Hematopoietic multipotent progenitor cell treated with erythropoietin and hydrocortisone succinate and interleukin-3 and kit ligand, for 15 days (in vitro differentiated cells): ENCODE data around the gene LTBP1.
"Not testable (repeated sequence)": the region's sequence is repeated elsewhere in the genome, so short reads cannot be mapped to it uniquely, and the experiment has no call there.

ENCODE experiments used
- DNase-seq: peaks from one replicate; pipeline ENCODE4 v3.0.0-alpha.2; 2015; ENCODE audit warnings: low spot score

Gene LTBP1

DNA sequence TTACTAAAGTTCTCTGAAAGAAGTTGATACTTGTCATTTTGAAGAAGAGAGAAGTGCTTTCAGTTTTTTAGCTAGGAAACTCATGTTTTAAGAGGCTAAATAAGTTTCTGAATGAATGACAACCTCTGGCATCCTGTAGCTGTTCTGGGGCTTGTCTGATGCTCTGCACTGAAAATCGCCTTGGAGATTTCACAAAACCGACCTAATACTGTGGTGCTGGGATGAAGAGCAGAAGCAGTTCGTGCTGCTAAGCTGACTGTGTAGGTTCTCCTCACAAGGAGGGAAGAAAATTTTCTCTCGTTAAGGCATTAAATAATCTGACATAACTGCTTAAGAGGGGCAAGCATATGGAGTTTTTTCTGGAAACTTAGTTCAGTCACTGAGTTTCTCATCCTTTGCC lies 193.2 kb downstream of the LTBP1 start:
- DNase-seq, result no peak

DNA sequence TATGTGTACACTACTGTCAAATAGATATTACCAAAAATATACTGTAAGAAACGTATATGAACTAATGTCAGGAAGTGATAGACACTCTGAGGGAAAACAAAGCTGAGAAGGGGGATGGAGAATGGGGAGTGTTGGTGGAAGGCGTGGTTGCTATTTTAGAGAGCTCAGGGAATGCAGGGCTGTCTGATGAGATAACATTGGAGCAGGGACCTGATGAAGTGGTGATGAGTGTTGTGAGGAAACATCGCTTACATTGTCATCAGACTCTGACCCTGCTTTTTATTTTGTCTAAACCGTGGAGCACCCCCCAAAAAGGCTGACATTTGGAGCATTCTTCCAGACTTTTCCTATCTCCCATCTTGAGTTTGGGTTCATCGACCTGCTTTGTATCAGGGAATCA lies 194.7 kb downstream of the LTBP1 start:
- no peak for DNase-seq

DNA sequence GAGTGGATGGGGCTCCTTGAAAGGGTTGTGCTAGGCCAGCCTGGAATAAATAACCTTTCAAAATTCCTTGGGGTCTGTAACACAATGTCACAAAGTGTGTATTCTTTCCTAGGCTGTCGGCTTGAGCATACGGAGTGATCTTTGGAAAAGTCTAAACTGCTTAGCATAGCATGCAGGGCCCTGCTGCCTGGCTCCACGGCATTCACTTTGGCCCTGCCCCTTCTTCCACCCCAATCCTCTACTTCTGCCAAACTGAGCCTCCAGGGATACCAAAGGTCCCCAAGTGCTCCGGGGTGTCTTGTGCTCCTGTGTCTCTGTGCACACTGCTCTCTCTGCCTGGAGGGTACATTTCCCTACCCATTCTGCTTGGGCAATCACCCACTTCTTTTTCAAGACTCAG lies 196.1 kb downstream of the LTBP1 start:
- DNase-seq, result no peak

DNA sequence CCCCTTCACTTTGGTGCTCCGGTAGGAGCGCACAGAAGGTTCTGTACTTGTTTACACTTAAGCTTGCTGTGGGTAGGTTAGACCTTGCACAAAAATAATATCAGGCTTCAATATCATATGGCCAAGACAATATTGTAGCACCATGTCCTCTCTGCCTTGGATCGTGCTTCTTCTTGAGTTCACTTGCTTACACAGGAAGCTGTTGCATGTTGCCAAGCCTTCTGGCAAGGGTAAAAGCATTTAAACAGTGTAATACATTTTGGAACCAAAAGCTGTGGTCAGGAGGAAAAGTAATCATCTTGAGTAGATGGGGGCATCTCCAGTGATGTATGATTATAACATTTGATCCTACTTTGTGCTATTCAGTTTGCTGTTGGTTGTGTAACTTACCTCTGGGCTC lies 197.5 kb downstream of the LTBP1 start:
- no peak for DNase-seq

DNA sequence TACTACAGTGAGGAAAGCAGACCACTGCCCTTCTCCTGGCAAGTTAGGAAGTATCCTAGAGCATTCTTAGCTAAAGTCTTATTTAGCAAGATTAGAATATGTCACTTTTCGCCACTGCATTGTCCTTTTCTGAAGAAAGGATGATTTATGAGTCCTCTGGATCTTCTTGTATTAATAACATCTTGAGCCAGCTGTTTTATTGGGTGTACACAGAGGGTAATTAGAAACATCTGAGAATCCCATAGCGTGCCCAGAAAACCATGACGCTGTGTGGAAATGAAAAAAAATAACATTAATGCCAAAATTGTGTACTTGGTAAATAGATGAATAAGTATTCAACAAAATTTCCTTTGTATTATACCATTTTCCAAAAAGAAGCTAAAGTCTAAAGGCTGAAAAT lies 198.7 kb downstream of the LTBP1 start:
- DNase-seq, result no peak

DNA sequence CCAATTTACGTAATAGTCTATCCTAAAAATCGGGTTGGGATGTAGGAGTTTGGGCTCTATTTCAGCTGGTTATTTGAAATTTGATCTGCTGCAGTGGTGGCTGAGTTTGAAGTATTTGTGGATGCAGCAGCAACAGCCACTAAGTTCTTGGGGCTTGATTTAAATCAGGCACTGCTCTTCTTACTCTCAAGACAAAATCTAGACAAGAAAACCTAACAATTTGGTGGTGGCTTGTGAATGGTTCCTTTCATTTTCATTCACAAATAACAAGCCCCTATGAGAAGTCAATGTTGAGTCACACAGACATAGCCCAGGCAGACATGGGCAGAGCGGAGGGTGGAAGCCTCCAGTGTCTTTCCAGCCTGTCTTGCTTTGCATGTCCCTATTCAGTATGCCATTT lies 199.3 kb downstream of the LTBP1 start:
- no peak for DNase-seq

DNA sequence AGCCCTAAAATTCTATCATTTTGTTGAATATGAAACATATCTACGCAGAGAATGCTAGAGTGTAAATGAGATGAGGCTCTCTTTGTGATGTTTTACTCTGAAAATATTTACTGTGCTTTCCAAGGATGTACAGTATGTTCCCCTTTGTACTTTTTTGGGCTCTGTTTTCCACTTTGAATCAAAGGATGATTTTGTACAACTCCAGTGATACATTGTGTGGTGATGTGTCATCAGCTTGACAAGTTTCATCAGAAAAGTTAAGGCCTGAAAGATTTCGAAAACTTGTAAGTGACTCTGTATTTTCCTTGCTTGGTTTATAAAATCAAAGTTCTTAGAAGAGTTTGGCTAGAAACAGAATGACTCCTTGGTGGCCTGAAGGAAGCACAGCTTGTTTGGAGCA lies 206.3 kb downstream of the LTBP1 start:
- DNase-seq, result no peak

DNA sequence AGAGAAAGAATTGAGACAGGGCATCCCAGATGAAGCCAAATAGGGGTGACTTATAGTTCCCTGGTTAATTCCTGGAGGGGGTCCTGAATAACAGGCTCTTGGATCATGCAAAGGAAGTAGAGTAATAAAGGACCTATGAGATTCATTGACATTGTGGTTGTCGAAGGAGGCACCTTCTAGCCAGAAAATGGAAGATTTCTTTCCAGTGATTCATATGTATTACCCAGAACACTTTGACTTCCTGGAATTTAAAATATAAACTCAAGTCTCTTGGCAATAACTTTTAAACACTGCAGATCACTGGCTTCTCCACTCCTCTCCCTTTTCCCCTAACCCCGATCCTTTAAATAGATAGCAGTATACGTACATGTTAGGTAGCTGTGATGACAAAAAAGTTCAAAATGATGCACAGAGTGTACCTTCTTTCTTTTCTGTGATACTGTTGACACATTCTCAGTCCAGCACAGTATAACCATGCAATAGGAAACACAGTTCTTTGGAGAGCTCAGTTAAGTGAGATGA lies 211.8 kb downstream of the LTBP1 start:
- DNase-seq, result no peak

DNA sequence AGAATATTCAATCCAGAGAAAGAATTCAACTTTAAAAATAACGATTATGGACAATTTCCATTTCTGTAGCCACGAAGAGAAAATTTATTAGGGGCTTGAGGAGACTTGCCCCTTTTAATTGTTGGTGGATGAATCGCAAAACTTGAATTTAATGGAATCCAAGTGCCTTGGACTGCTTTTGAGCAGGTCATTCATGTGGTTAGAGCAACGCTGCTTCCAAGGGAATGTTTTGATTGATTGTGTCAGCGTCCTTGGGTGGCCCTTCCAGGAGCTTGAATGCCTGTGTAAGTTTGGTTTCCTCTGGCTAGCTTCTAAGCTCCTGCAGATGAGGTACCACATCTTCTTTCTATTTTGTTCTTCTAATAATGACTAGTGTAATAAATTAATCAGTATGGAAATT lies 213.4 kb downstream of the LTBP1 start:
- no peak for DNase-seq

DNA sequence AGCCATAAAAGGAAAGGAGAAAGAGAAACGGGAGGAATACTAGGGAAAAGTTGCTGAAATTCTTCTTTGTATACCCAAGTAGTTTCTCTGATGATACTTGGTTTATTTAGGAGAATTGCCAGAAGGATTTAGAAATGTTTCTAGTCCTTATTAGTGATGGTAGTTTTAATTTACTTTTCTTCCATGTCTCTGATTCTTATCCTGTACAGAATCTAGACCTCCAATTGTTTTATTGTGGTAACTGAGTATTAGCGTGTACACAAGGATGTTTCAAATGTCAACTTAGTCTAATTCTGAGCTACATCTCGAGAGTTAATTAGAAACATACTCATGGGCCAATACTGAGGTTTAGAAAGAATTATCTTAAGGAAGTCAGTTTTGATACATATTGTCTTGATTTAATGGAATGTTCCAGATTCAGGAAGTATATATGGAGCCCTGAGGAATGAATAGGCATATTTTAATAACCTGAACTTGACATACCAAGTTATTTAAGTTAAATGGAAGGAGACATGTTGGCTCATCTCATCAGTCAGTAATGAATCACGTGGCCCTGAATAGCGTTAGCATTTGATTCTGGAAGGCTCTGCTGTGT lies 219.6 kb downstream of the LTBP1 start:
- no peak for DNase-seq

DNA sequence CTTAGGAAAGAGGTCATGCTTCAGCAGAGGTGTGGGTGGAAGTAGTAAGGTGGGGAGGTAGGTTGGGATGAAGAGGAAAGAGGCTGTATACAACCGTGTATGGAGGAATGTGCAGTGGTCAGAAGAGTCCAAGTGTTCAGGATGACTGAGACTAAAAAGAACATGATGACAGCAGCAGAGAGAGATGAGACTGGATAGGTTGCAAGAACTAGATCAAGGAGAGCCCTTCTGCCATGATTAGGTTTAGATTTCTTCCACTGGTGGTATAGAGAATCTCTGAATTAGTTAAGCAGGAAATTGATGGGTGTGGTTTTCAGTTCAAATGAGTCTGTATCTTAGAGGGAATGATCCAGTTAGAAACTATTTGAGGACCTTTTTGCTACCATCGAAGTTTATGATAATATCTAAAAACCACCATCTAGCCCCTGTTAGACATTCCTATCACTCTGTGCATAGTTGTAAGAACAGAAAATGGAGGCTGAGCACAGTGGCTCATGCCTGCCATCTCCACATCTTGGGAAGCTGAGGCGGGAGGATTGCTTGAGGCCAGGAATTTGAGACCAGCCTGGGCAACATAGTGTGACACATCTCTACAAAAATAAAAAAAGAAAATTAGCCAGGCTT lies 221.0 kb downstream of the LTBP1 start:
- DNase-seq, result no peak

DNA sequence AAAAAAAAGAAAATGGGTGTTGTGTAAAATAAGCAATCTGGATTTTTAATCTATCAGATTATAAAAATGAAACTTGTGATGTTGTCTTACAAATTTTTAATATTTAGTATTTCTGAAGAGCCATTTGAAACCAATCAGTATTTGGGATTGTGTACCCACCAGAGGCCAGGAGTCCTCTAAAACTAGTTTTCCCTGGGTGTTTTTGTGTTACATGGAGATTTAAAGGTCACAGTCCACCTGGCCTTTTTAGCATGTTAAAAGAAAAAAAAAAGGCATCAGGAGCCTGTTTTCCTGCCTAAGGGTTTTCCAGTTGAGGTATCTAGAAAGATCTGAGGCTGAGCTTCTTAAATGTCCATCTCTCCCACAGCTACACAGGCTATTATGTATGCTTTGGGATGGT lies 221.7 kb downstream of the LTBP1 start:
- no peak for DNase-seq

DNA sequence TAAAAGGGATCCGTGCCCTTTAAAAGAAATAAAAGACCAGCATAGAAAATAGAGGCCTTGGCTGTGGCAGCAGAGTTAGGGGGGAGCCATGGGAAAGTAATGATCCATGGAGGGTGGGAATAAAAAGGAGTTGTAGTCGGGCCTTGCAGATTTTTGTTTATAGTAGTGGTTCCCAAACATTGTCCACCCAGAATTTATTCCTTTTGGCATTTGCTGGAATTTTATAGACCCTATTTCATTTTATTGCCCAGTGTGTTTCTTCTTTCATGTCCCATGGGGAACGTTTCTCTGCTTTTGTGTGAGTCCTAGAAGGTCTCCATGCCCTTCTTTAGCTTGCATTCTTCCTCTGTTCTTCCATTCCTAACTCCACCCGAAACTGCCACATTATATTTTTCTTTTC lies 222.2 kb downstream of the LTBP1 start:
- no peak for DNase-seq

DNA sequence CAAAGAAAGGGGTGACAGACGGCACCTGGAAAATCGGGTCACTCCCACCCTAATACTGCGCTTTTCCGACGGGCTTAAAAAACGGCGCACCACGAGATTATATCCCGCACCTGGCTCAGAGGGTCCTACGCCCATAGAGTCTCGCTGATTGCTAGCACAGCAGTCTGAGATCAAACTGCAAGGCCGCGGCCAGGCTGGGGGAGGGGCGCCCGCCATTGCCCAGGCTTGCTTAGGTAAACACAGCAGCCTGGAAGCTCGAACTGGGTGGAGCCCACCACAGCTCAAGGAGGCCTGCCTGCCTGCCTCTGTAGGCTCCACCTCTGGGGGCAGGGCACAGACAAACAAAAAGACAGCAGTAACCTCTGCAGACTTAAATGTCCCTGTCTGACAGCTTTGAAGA lies 223.5 kb downstream of the LTBP1 start:
- DNase-seq, result not testable (repeated sequence)

DNA sequence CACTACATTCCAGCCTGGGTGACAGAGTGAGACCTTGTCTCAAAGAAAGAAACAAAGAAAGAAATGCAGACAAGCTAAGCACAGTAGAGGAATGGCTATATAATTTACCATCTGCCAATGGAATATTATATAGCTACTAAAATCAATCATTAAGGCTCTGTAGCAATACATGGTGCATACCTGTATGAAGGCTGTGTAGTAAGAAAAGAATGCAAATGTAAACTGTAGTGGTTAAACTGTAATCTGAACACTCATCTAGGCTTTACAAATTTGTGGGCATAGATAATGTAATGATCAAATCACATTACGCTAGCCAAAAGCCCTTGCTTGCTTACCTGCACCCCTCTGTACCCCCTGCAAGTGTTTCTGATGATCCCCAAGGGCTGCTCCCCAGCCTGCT lies 230.9 kb downstream of the LTBP1 start:
- DNase-seq, result no peak

DNA sequence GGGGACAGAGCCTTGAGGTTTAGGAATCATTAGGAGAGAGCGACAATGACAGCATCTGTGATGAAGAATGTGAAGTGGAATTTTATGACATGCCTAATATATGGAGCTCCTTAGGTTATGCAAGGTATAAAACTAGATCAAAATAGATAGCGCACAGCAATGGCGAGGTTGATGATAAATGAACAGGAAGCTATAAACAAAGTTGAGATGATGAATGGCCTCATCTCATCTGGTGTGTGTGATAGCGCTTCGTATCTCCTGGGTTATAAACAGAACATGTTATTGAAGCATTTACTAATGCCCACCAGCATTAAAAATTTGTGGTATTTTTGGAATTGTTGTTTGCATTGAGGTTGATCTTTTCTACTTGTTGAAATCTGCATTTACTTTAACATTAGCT lies 231.5 kb downstream of the LTBP1 start:
- DNase-seq, result no peak

DNA sequence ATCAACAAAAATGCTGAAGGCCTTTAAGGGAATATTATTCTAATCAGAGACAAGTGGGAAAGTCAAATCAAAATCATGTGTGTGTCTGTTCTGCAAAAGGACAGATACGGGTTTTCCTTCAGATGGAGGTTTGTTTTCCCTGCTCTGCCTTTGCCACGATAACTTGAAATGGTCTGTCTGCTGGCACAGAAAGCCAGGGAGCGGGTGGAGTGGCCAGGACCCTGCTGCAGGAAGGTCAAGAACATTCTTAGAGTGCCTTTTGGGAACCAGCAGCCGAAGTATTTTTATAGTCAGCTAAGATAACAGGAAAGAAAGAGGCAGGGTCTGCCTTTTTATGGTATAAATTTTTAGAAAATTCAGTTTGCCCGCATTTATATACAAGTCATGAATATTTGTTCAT lies 234.2 kb downstream of the LTBP1 start:
- DNase-seq, result no peak

DNA sequence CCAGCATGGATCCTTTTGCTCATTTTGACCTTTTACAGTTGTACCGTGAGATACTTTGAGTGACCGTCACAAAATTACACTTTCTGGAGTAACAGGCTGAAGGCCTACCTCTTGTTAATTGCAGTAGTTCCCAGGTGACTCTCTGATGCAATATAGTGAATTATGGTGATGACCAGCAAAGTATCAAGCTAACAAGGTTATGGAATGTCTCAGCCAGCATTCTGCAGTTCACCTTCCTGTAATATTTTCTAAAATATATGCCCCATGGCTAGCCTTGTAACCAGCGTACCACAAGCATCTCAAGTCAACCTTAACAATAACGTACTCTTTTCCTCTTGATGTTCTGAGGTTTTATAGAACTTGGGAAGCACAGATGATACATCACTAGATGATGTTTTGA lies 234.7 kb downstream of the LTBP1 start:
- DNase-seq, result no peak

DNA sequence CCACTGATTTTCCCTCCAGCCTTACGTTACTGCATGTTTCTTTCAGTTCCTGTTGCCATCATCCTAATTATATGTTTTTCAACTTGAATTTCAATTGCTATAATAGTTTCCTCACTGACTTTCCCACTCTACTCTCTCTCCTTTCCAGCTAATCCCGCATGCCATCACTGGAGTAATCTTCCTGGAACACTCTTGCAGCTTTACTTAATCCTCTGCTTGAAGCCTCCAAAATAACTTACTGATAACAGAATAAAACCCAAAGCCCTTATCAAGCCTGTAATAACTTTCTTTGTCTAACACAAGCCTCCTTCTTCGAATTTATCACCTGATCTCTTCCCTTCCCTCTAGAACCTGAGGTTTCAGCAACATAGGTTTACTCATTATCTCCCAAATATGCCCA lies 237.3 kb downstream of the LTBP1 start:
- DNase-seq, result no peak

DNA sequence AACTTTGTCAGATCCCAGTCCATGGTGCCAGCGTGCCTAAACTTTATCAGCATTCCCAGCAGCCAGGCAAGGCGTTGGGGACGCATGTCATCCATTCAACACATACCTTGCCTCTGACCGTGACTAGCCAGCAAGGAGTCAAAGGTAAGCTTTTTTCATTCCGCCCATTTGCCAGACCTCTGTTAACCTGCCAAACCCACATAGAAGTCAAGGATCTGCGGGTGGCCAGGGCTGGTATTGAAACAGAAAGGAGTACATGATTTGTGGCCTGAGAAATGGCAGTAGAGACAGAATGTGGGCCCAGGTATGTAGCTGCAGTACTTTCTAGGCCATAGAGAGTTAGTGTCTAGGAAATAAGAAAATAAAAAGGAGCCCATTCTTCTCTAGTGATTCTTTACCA lies 240.2 kb downstream of the LTBP1 start:
- no peak for DNase-seq

DNA sequence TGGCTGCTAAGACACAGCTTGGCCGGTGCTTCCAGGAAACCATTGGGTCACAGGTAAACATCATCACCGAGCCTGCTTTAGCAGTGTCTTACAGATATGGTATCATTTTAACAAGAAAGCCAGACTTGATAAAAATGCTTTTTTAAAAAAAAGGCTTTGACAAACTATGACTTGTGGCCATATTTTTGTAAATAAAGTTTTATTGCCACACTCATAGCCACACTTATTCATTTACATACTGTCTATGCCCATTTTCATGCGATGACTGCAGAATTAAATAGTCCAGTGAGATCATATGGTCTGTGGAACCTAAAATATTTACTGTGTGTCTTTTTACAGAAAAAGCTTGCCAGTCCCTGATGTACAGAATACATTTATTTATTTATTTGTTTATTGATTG lies 242.0 kb downstream of the LTBP1 start:
- no peak for DNase-seq

DNA sequence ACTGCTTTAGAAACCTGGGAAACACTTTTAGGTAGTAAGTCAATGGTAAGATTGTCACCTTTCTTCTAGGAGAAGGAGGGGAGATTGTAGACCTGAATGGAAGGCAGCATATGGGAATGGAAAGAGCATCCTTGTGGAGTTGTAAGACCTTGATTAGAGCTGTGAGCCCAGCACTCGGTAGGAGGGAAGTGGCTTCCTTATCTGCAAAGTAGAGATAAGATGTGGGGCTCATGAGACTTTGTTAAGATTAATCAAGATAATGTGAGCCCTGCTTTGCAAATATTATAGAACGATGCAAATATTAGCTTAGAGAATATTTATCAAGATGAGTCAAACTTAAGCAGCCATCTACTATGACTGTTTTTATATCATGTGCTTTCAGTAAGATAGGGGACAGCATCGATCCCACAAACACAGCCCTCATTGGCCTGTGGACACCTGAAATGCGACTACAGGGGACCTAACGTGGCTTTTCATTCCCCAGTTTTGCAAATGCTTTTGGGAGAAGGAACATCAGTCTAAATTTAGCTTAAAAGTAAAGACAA lies 243.7 kb downstream of the LTBP1 start:
- DNase-seq, result no peak

DNA sequence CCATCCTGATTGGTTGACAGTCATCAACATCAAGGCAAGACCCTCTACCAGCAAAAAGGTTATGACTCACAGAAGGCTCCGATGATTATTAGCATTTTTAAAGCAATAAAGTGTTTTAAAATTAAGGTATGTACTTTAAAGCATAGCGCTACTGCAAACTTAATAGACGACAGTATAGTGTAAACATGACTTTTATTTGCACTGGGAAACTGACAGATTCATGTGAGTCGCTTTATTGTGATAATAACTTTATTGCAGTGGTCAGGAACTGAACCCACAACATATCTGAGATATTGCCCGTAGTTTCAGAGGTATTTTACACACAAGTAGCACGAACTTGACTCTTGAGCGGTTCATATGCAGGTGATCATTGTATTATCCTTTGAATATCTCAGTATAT lies 249.1 kb downstream of the LTBP1 start:
- DNase-seq, result no peak

DNA sequence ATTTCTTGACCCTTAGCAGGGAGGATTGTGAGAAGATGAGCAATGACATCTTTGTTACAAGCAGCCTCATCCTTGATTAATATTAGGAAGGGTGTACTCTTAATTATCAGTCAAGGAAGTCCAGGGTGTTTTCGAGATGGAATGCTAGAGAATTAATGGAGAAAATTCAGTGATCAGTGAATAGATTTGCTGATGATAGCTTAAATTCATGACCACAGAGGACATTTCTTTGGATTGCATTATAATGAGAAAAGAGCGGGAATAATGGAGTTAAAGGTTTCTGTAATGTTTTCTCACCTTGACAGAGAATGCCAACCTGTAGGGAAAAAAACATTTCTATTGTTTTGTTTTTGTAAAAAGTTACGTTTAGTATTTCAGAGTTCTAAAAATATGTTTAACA lies 249.9 kb downstream of the LTBP1 start:
- DNase-seq, result no peak
